Stimulated activated CD8-positive, alpha-beta memory T cell treated with anti-CD3 and anti-CD28 coated beads, Interleukin-7, amount 100 ng/mL, for 4 hours (primary cell): ENCODE data around the gene RAB4B.
"Not testable (repeated sequence)": the region's sequence is repeated elsewhere in the genome, so short reads cannot be mapped to it uniquely, and the experiment has no call there.

ENCODE experiments used
- DNase-seq, 2 donors: peaks; one replicate each; pipeline ENCODE4 v3.0.0-alpha.2; 2020; ENCODE audit warnings: low read depth in 2 of 2

The RAB4B gene, protein sequence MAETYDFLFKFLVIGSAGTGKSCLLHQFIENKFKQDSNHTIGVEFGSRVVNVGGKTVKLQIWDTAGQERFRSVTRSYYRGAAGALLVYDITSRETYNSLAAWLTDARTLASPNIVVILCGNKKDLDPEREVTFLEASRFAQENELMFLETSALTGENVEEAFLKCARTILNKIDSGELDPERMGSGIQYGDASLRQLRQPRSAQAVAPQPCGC

DNA sequence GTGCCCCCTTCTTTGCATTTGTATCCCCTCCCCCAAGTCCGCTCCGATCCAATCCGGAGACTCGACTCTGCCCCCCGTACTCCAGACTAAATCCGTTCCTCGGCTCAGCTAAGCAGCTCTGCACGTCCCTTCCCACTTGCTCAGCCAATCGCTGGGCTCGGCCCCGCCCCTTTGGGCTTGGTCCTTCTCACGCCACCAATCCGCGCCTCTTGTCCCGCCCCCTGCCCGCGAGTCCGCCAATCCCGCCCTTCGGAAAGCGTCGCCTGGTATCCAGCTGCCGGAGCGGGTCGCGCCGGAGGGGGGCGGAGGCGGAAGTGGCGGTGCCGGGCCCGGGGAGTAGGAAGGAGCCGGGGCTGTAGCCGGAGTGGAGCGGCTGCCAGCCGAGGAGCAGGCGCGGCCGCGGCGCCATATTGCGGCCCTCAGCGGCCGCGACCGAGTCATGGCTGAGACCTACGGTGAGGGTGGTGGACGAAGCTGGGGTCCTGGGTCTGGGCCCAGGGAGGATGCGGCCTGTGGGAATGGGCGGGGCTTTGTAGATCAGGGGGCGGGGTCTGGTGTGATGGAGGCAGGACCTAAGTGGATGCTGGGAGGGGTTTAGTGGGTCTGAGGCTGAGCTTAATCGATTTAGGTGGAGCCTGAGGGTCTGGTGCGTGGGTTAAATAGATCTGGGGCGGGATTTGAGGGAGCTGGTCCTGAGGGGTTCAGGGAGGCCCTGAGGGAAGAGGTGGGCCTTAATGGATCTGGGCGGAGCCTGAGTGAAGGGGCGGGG lies at the start of gene RAB4B:
RAB4B (plus strand) TSS at position 311 of the 769 bp plus-strand sequence; CDS start at position 440, 129 bp downstream.
- peak; percentile 99 to 100 for DNase-seq

DNA sequence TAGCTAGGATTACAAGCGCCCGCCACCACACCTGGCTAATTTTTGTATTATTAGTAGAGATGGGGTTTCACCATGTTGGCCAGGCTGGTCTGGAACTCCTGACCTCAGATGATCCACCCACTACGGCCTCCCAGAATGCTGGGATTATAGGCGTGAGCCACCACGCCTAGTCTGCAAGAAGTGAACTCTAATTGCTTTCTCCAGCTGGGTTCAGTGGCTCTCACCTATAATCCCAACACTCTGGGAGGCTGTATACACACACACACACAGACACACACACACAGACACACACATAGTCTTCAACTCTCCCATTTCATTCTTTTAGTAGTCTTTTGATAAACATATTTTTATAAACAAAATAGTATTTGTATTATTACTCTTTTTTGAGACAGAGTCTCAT lies 48.0 kb upstream of the RAB4B start:
- not testable (repeated sequence) for DNase-seq

DNA sequence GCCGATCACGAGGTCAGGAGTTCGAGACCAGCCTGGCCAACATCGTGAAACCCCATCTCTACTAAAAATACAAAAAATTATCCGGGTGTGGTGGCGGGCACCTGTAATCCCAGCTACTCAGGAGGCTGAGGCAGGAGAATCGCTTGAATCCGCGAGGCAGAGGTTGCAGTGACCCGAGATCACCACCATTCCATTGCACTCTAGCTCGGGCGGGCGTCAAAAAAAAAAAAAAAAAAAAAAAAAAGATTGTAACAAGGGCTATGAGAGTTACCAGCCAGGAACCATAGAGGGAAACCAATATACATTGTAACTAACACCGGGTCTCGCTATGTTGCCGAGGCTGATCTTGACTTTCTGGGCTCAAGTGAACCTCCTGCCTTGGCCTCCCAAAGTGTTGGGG lies 45.7 kb upstream of the RAB4B start:
- DNase-seq, result not testable (repeated sequence)

DNA sequence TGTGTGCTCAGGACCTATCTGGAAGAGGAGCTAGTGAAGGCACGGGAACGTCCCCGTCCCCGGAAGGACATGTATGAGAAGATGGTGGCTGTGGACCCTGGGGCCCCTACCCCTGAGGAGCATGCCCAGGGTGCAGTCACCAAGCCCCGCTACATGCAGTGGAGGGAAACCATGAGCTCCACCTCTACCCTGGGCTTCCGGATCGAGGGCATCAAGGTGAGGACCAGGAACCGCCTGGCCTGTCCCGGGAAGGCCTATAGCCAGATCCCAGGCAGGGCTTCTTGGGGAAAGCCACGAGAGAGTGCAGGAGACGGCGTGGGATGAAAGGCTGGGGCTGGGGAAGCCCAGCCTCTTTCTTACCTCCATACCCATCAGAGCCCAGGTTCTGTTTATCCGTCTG lies 44.9 kb upstream of the RAB4B start:
- DNase-seq, result no peak

DNA sequence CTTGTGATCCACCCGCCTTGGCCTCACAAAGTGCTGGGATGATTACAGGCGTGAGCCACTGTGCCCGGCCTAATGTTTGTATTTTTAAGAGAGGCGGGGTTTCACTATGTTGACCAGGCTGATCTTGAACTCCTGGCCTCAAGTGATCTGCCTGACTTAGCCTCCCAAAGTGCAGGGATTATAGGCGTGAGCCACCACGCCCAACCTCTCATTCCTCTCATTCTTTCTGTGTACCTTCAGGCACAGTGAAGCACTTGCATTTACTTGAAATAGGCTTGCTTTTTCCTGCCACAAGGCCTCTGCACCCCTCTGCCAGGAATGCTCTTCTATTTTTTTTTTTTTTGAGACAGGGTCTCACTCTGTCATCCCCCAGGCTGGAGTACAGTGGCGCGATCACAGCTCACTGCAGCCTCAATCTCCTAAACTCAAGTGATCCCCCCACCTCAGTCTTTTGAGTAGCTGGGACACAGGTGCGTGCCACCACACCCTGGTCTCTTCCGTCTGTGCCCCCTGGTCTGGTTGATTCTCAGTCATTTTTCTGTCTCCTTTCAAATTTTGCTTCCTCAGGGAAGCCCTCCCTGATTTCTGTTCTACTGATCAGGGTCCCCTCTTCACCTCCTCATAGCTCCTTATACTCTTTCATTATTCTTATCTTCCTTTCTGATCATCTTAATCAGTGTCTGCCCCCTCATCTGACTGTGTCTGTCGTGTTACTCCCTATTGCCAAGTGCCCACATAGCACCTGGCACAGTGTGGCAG lies 42.9 kb upstream of the RAB4B start:
- no peak for DNase-seq

DNA sequence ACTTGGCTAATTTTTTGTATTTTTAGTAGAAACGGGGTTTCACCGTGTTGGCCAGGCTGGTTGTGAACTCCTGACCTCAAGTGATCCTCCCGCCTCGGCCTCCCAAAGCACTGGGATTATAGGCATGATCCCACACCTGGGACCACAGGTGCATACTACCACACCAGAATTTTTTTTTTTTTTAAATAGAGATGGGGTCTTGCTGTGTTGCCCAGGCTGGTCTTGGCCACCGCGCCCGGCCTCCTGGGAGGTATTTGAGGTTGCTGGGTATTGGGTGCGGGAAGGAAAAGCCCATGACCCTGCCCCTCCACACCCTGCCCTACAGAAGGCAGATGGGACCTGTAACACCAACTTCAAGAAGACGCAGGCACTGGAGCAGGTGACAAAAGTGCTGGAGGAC lies 41.4 kb upstream of the RAB4B start:
- no peak for DNase-seq

DNA sequence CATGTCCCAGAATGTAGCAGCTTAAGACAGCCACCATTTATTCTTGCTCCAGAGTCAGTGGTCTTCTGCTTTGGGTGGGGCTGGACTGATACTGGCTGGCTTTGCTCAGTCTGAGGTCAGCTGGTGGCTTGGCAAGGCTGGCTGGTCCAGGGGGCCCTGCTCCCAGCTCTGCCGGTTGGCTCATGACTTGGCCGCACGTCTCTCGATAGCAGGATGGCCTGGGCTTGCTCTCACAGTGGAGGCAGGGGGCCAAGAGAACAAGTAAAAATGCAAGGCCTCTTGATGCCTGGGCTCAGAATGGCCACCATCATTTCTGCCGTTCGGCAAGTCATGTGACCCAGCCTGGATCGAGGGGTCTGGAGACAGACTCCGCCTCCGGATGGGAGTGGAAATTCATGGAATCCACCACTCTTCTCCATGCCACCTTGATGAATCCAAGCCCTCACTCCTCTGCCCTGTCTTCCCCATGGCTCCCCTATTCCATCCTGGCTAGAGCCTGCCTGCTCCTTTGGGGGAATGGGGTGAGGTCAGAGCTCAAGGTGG lies 40.9 kb upstream of the RAB4B start:
- DNase-seq, result no peak

DNA sequence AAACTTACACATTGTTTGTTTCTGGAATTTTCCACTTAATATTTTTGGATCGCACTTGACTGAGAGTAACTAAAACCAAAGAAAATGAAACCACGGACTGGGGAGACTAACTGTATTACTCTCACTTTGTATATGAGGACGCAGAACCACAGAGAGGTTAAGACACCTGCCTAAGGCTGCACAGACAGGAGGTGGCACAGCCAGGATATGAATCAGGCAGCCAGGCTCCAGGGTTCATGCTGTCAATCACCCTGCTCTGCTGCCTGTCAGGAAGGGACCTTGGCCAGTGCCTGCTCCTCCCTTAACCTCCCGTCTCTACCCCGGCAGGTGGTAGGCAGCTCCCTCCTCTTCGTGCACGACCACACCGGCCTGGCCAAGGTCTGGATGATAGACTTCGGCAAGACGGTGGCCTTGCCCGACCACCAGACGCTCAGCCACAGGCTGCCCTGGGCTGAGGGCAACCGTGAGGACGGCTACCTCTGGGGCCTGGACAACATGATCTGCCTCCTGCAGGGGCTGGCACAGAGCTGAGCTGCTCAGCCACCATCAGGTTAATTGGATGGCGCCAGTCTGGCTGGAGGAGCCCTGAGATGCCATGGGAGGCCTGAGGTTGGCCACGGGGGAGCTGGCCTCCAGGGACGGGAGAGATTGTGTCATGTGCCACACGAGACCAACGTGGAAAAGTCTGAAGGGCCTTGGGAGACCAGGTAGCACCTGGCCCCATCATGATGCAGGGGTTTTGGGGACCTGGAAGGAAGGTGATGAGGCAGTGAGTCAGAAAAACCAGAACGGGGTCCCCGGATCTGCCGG lies 38.8 kb upstream of the RAB4B start:
- no peak for DNase-seq

DNA sequence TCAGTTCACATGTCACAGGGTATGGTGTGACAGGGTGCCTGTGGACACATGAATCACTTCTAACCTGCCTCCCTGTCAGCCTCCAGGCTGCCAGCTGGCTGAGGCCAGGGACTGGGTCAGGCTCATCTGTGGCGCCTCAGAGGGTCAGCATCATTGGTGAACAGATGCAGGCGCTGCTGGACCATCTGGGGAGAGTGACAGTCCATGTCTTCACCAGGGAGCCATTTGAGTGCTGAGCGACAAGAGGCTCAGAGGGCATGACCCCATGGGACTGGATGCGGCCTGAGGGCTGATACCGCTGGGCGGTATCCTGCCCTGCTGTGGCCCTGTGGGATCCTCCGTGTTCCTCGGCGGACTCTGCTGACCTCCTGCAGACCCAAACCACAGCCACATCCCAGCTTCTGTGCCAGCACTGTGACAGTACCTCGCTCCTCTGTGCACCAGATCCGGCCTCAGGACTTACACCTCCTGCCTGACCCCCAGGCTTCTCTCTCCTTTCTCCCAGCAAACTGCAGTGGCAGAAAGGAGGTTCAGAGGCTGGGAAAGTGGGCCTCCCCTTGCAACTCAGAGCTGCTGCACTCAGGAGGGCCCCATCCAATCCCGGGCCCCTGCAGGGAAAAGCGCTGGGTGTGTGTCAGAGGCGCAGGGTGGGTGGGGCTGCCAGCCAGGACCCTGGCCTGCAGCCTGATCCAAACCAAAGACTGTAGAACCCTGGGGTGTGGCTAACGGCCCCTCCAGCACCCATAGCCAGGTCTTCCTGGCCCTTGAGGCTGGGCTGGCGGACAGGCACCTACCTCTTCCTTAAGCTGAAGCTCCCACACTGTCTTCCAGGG lies 38.0 kb upstream of the RAB4B start:
- DNase-seq, result no peak

DNA sequence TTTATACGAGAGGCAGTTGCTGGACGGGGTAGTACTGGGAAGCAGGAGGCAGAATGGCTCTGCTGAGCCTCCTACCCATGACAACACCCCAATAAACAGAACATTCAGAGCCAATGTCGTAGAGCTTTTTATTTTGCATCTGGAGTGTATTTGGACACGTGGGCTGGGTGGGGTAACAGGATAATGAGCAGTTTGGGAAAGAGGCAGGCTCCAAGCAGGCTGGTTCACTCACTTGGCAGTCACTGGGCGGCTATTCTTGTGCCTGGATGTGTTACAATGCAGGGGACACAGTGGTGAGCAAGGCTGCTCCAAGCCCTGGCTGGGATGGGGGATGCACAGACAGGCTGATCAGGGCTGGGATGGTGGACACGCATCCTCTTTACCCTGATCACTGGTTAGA lies 37.3 kb upstream of the RAB4B start:
- DNase-seq, result no peak

DNA sequence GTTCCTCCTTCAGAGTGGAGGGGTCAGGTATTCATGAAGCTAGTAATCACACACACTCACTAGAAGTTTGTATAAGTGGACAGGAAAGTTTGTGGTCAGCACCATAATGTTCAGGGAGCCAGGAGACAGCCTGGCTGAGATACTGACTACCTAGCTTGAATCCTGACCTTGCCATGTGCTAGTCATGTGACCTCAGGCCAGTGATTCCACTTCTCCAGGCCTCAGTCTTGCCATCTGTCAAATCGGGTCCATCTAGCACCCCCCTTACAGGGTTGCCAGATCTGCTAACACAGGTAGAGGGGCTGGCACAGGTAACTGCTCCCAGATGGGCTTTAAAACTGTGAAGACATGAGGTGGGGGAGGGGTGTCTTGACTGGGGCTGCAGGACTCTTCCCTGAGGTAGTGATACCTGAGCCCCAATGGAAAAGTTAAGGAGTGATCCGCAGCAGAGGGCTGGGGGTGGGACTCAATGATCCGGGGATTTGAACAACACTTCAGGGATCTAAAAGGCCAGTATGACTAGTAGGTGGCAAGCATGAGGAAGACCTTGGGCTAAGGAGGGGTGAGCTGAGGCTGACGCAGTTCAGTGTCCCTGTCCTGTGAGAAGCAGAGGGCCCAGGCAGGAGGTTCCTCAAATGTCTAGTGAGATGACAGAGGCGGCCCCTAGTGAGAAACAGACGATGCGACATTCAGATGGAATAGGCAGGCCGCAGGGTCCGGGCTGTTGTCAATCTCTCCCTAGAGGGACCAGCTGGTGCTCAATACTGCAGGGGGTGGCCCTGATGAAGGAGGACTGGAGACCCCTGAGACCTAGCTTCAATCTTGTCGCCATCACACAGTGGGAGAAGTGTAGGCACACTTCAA lies 36.3 kb upstream of the RAB4B start:
- no peak for DNase-seq

DNA sequence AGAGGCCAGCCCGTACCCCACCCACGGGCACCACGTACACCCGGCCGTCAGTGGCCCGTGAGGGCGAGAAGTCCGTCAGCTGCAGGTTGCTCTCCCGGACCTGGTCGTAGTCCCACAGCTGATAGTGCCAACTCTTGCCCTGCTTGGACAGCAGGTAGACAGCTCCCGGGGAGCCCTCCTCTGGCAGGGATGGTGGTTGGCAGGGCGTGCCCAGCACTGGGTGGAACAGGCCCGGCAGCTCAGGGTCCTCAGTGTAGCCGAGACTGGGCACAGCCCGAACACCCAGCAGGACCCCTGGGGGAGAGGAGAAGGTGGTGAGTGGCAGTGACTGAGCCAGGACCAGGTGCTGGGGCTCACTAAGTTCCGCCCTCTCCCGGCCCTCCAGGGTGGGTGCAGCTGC lies 35.6 kb upstream of the RAB4B start:
- no peak for DNase-seq

DNA sequence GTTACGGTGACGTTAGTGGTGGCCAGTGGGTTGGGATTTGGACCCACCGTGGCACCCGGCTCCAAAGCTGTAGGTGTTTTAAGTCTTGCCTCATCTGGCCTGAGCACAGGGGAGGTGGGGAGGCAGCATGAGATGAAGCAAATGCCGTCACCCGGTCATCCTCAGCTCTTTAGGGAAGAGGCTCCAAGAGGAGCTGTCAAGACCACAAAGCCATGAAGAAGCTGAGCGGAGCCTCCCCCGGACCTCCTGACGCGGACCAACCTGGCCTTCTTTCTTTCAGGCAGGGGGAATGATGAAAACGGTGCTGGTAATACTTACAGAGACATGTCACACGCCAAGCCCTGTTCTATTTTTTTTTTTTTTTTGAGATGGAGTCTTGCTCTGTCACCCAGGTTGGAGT lies 35.2 kb upstream of the RAB4B start:
- DNase-seq, result no peak

DNA sequence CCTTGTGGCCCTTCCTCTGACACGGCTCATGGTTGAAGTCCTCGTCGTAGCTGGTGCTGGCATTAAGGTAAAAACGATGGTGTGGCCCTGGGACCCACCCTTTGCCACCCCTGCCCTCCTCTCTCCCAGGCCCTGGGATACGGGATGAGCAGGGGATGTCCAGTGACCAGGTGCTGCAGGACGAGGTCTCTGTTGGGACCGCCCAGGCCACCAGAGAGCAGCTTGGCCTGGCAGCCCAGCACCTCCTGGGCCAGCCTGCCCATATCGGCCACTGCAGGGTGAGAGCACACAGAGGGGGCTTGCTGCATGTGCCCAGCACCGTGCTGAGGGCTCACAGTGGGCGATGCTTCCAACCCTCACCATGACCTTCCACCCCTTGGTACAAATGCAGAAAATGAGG lies 34.1 kb upstream of the RAB4B start:
- no peak for DNase-seq

DNA sequence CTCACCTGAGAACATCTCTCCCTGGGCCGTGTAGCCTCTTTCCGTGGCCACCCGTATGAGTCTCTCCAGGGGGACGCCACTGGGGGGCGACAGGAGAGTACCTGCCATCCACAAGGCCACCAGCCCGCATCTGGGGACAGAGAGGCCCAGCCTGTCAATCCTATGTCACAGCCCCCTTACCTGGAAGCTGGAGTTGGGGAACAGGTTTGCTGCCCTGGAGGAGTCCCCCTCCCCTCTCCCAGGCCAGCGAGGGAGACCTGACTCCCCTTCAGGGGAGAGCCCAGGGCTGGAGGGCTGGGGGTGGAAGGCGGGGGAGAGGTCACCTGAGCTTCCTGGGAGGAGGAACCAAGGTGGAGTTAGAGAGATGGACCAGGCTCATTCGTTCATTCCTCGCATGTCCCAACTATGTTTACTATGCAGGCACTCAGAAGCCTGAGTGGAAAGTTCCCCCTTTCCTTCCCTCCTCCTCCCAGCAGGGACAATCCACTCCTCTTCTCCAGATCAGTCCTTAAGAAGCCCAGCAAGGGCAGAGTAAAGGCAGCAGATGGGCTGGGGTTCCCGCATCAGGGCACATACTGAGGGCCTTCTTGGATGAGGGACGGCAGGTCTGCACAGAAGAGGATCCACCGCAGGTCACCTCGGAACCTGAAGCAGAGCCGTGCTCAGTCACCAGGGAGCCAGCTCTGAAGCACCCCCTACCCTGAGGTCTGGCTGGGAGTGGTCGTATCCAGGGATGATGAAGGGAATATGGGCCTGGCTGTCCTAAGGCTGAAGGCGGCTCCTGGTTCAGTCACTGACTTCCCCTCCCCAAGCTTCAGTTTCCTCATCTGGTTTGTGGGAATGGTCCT lies 33.3 kb upstream of the RAB4B start:
- DNase-seq, result peak in 1 of 2 donors; percentile 19

DNA sequence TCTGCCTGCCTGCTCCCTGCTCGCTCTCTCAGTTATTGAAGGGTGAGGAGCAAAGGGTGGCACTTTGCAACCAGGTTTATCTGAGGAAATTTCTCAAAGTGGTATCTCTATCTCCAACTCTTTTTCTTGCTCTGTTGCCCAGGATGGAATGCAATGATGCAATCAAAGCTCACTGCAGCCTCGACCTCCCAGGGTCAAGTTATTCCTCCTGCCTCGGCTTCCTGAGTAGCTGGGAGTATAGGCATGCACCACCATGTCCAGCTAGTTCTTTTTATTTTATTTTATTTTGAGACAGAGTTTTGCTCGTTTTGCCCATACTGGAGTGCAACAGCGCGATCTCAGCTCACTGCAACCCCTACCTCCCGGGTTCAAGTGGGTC lies 32.7 kb upstream of the RAB4B start:
- no peak for DNase-seq

DNA sequence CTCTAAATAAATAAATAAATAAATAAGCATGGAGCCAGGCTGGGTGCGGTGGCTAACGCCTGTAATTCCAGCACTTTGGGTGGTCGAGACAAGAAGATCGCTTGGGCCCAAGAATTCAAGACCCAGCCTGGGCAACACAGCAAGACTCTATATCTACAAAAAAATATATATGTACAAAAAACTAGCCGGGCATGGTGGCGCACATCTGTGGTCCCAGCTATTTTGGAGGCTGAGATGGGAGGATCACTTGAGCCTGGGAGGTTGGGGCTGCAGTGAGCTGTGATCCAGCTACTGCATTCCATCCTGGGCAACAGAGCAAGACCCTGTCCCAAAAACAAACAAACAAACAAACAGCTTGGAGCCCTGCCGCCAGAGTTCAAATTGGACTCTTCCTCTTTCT lies 30.5 kb upstream of the RAB4B start:
- no peak for DNase-seq

DNA sequence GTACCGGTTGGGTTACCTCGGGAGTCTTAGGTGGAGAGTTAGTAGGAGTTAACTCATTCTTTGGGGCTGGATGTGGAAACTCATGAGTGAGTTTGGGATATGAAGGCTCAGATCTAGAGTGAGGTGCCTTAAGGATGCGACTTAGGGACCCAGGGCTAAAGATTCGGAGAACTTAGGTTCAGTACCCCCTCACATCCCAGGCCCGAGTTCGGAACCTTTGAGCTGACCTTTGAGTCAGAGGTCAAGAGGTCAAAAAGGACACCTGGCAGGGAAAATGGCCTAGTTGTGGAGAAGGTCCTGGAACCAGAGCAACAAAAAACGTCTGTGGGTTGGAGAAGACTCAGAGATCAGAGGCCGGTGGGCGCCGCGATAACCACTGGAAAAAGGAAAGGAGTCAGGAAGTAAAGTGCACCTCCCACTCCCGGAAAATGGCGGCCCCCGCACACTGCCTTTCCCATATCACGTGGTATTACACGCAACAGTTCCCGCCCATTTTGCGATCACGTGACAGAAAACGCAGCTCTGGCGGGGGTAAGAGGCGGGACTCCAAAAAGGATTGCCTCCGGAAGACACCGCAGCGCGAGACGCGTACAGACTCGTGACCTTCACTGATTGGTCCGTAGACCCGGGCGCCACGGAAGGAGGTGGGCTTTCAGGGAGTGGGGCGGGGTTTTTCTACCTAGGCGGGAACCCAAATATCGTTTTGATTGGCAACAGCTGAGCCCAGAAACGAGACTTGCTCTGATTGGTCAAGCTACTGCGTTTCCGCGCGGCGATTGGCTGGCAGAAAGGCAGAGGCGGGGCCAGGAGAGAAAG lies 27.8 kb upstream of the RAB4B start, which contains the start of gene ACTMAP:
ACTMAP (minus strand) TSS at position 420 of the 816 bp plus-strand sequence. CDS start 674 bp downstream, outside the sequence.
- peak; percentile 98 to 99 for DNase-seq
